DOHH2 (cell line): ENCODE data around the gene TMEM187.
A peak's percentile ranks its signal among the peaks of the same experiment; 100 is the strongest.

ENCODE experiments used
- H3F3A ChIP-seq: fragments of 200-600 bp; sonication (generic), shearing (Covaris generic); 2 replicates; pipeline ENCODE4 v1.6.0; 2016; ENCODE audit warnings: antibody characterized with exemption, mild to moderate bottlenecking; ENCODE audit not compliant: control insufficient read depth, insufficient read depth
- H3K27ac ChIP-seq: fragments of 200-600 bp; sonication (generic); 2 replicates; pipeline ENCODE4 v1.5.1; 2014; ENCODE audit warnings: low read depth, mild to moderate bottlenecking, low read length, moderate library complexity
- H3K27me3 ChIP-seq: fragments of 200-600 bp; sonication (generic); 2 replicates; pipeline ENCODE4 v1.6.1; 2014; ENCODE audit warnings: mild to moderate bottlenecking, low read length, mixed read lengths; ENCODE audit not compliant: control insufficient read depth
- H3K36me3 ChIP-seq: fragments of 200-600 bp; sonication (generic); 2 replicates; pipeline ENCODE4 v1.6.1; 2014; ENCODE audit warnings: mild to moderate bottlenecking, low read length, moderate library complexity, mixed read lengths; ENCODE audit not compliant: control insufficient read depth
- H3K4me1 ChIP-seq: fragments of 200-600 bp; sonication (generic); 2 replicates; pipeline ENCODE4 v1.6.1; 2014; ENCODE audit warnings: mild to moderate bottlenecking, low read length, mixed read lengths; ENCODE audit not compliant: control insufficient read depth
- H3K4me2 ChIP-seq: fragments of 200-600 bp; sonication (generic); 2 replicates; pipeline ENCODE4 v1.6.0; 2014; ENCODE audit warnings: mild to moderate bottlenecking, low read length, moderate library complexity
- H3K4me3 ChIP-seq: fragments of 200-600 bp; sonication (generic); 2 replicates; pipeline ENCODE4 v1.5.1; 2014; ENCODE audit warnings: mild to moderate bottlenecking, low read length, mixed read lengths
- H3K79me2 ChIP-seq: fragments of 200-600 bp; sonication (generic); 2 replicates; pipeline ENCODE4 v1.6.1; 2014; ENCODE audit warnings: mild to moderate bottlenecking, low read length, mixed read lengths; ENCODE audit not compliant: control insufficient read depth
- H3K9me2 ChIP-seq: fragments of 200-600 bp; sonication (generic); replicated peaks from 2 replicates; pipeline ENCODE4 v1.6.1; 2014; ENCODE audit warnings: mild to moderate bottlenecking, low read length, mixed read lengths; ENCODE audit not compliant: control insufficient read depth
- H3K9me3 ChIP-seq: fragments of 200-600 bp; sonication (generic); 2 replicates; pipeline ENCODE4 v1.6.1; 2014; ENCODE audit warnings: antibody characterized with exemption, low read length, mixed read lengths; ENCODE audit not compliant: control insufficient read depth, insufficient read depth
- H4K20me1 ChIP-seq: fragments of 200-600 bp; sonication (generic); 2 replicates; pipeline ENCODE4 v1.6.0; 2014; ENCODE audit warnings: low read depth, mild to moderate bottlenecking, antibody characterized with exemption, low read length, moderate library complexity; ENCODE audit not compliant: control insufficient read depth, insufficient read depth
- EZH2phosphoT487 ChIP-seq: fragments of 200-600 bp; sonication (generic); IDR thresholded peaks from 2 replicates; pipeline ENCODE4 v1.6.1; 2017; ENCODE audit warnings: borderline replicate concordance, mild to moderate bottlenecking, antibody characterized with exemption, low read length, moderate library complexity, mixed read lengths
- TF ChIP-seq, protein P1 (sequence below): fragments of 200-600 bp; sonication (generic); IDR thresholded peaks from one replicate; pipeline ENCODE4 v1.5.1; 2014; ENCODE audit warnings: antibody characterized with exemption, mild to moderate bottlenecking, low read depth, low read length; ENCODE audit not compliant: poor library complexity, severe bottlenecking

The TMEM187 gene

DNA sequence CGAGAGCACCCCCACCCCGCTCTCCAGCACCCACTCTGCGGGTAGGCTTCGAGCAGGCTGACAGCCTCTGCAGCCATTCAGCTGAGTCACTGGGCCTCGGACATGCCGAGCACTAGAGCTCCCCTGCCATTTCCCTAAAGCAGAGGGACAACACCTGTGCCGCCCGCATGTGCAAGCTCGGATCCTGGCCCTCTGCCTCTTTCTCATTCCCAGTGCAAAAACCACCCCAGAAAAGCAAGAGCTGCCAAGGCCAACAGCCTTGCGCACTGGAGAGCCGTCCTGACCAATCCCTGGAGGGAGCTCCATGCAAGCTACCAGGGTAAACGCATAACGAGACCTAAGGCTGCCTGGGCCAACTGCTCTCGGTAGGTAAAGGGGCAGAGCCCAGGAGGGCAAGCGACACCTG lies 6.3 kb upstream of the TMEM187 start:
- H3K4me1 ChIP-seq: peaks cover 31% of the 10 kb centered on the region
- H3K27ac ChIP-seq: no peak overlapping the region
- H3K4me2 ChIP-seq: peak overlapping the region; percentile 96; the same call in 1 of the 2 replicates
- no peaks in the 10 kb centered on the region for H3K9me3 ChIP-seq
- no peaks in the 10 kb centered on the region for H3K27me3 ChIP-seq
- peaks cover 87% of the 10 kb centered on the region for H3K79me2 ChIP-seq
- H3K36me3 ChIP-seq: peaks cover 88% of the 10 kb centered on the region
- no peak overlapping the region for H3K4me3 ChIP-seq
- no peaks in the 10 kb centered on the region for H3K9me2 ChIP-seq
- no peaks in the 10 kb centered on the region for H3F3A ChIP-seq
- TF ChIP-seq EZH2phosphoT487: no peak
- TF ChIP-seq, protein P1, sequence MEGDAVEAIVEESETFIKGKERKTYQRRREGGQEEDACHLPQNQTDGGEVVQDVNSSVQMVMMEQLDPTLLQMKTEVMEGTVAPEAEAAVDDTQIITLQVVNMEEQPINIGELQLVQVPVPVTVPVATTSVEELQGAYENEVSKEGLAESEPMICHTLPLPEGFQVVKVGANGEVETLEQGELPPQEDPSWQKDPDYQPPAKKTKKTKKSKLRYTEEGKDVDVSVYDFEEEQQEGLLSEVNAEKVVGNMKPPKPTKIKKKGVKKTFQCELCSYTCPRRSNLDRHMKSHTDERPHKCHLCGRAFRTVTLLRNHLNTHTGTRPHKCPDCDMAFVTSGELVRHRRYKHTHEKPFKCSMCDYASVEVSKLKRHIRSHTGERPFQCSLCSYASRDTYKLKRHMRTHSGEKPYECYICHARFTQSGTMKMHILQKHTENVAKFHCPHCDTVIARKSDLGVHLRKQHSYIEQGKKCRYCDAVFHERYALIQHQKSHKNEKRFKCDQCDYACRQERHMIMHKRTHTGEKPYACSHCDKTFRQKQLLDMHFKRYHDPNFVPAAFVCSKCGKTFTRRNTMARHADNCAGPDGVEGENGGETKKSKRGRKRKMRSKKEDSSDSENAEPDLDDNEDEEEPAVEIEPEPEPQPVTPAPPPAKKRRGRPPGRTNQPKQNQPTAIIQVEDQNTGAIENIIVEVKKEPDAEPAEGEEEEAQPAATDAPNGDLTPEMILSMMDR: no peak
- H4K20me1 ChIP-seq: peaks cover 7% of the 10 kb centered on the region

DNA sequence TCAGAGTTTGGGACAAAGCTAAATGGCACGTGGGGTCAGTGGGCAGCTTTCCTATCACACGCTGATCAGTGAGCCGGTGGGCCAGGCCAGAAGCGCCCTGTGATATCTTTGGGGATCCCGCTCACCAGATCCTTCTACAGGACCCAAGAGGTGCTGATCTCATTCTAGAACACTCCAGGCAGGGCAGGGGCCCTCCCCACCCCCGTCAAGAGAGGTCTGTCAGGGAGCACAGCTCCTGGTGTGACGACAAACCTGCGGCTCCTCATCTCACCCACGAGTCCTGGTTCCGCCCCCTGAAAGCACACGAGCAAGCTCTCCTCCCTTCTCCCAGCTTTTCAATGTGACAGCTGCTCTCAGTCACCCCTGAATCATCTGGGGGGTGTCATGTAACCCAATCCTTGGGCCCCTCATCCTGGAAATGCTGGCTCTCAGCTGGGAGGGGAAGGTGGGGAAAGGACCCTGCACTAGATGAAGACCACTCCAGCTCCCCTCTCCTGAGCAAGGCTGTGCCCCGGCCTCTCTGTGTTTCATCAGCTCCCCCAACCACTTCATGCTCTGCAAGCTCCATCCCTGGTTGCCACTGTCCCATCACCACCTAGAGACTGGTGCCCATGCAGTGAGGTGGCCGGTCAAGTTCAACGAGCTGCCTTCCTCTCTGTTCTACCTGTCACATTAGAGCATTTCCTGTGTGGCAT lies 5.6 kb upstream of the TMEM187 start:
- H3K4me2 ChIP-seq: peak overlapping the region; percentile 96
- TF ChIP-seq, protein P1: no peak
- no peak for TF ChIP-seq EZH2phosphoT487
- peaks cover 91% of the 10 kb centered on the region for H3K79me2 ChIP-seq
- 0 out of 2 replicates have a peak overlapping the region, but pooled peaks have one; percentile 7 for H3K27ac ChIP-seq
- peaks cover 31% of the 10 kb centered on the region for H3K4me1 ChIP-seq
- peaks cover 7% of the 10 kb centered on the region for H4K20me1 ChIP-seq
- H3K9me3 ChIP-seq: no peaks in the 10 kb centered on the region
- peak overlapping the region; percentile 94 for H3K4me3 ChIP-seq
- H3F3A ChIP-seq: no peaks in the 10 kb centered on the region
- no peaks in the 10 kb centered on the region for H3K9me2 ChIP-seq
- no peaks in the 10 kb centered on the region for H3K27me3 ChIP-seq
- peaks cover 84% of the 10 kb centered on the region for H3K36me3 ChIP-seq

DNA sequence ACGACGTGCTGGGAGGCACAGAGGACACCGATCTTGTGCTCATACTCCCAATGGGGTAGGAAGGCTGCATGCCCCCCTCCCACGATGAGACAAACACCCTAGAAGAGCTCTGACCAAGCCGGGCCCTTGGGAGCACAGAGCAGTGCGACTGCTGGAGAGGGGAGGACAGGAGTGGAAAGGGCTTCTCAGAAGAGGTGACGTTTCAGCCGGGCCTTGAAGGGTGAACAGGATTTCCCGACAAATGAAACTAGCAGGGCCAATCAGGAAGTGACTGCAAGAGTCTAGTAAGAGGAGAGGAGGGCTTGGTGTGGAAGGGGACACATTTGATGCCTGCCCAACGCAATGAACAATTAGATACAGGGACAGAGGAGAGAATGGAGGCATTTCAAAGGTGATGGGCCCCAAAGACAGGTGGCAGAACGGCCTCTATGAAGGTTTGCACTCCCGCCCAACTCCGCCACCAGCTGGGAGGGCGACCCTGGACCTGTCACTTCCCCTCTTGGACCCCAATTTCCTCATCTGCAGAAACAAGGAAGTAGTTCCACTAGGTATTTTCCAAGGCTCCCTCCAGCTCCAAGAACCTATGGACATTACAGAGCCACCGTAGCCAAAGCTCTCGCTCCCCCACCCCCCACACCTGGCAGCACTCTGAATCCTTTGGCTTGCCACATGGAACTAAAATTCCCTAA lies 4.9 kb upstream of the TMEM187 start:
- peaks cover 7% of the 10 kb centered on the region for H4K20me1 ChIP-seq
- H3K27me3 ChIP-seq: no peaks in the 10 kb centered on the region
- peak overlapping the region; percentile 94 for H3K4me3 ChIP-seq
- H3K4me2 ChIP-seq: peak overlapping the region; percentile 96
- no peaks in the 10 kb centered on the region for H3K9me2 ChIP-seq
- peaks cover 77% of the 10 kb centered on the region for H3K36me3 ChIP-seq
- TF ChIP-seq, protein P1: no peak
- no peak for TF ChIP-seq EZH2phosphoT487
- no peaks in the 10 kb centered on the region for H3K9me3 ChIP-seq
- H3F3A ChIP-seq: no peaks in the 10 kb centered on the region
- peak overlapping the region; percentile 96; the same call in 1 of the 2 replicates for H3K27ac ChIP-seq
- peaks cover 31% of the 10 kb centered on the region for H3K4me1 ChIP-seq
- H3K79me2 ChIP-seq: peaks cover 88% of the 10 kb centered on the region
